ENCODE measurements around the gene ABHD5.
"Not testable (repeated sequence)": the region's sequence is repeated elsewhere in the genome, so short reads cannot be mapped to it uniquely, and the experiment has no call there.

GRCh38 chr3:43661376-43661775 lies 29.4 kb upstream of the ABHD5 start:
- TF ChIP-seq, protein P1, sequence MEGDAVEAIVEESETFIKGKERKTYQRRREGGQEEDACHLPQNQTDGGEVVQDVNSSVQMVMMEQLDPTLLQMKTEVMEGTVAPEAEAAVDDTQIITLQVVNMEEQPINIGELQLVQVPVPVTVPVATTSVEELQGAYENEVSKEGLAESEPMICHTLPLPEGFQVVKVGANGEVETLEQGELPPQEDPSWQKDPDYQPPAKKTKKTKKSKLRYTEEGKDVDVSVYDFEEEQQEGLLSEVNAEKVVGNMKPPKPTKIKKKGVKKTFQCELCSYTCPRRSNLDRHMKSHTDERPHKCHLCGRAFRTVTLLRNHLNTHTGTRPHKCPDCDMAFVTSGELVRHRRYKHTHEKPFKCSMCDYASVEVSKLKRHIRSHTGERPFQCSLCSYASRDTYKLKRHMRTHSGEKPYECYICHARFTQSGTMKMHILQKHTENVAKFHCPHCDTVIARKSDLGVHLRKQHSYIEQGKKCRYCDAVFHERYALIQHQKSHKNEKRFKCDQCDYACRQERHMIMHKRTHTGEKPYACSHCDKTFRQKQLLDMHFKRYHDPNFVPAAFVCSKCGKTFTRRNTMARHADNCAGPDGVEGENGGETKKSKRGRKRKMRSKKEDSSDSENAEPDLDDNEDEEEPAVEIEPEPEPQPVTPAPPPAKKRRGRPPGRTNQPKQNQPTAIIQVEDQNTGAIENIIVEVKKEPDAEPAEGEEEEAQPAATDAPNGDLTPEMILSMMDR (IDR thresholded peaks at IDR 0.05): not testable (repeated sequence)
- TF ChIP-seq EP300 (IDR thresholded peaks at IDR 0.05; ENCODE audit: borderline replicate concordance in 1 of 2, low read depth in 1 of 2, low read length in 1 of 2); YY1 (IDR thresholded peaks at IDR 0.05; ENCODE audit: low read depth); GABPA (IDR thresholded peaks at IDR 0.05; ENCODE audit: low read depth); RFX5 (IDR thresholded peaks at IDR 0.05; ENCODE audit: low read length); RAD21 (IDR thresholded peaks at IDR 0.05; ENCODE audit: low read length): not testable (repeated sequence)
